Neural crest cell (in vitro differentiated cells): Measurements from ENCODE around the gene NFIA. TPM values are rescaled to one million over a fixed set of nuclear protein-coding genes. Genes with fewer than 3 reads are reported as not detected.

Experiments used
- DNase-seq: peaks from one replicate; pipeline ENCODE4 v3.0.0; 2021; ENCODE audit warnings: low read depth, mixed read lengths, low spot score
- H3K27ac Mint-ChIP-seq: one replicate; pipeline ENCODE4 v1.8.0; 2021; ENCODE audit warnings: mild to moderate bottlenecking, mixed read lengths; ENCODE audit not compliant: unreplicated experiment
- H3K27me3 Mint-ChIP-seq: 2 replicates; pipeline ENCODE4 v1.8.0; 2021; ENCODE audit warnings: low read depth, mild to moderate bottlenecking, mixed read lengths
- H3K36me3 Mint-ChIP-seq: 2 replicates; pipeline ENCODE4 v1.8.0; 2021; ENCODE audit warnings: low read depth, mild to moderate bottlenecking, mixed read lengths
- H3K4me1 Mint-ChIP-seq: 2 replicates; pipeline ENCODE4 v1.8.0; 2021; ENCODE audit warnings: mixed read lengths
- H3K4me3 Mint-ChIP-seq: one replicate; pipeline ENCODE4 v1.8.0; 2021; ENCODE audit warnings: mild to moderate bottlenecking, mixed read lengths
- H3K9me3 Mint-ChIP-seq: 2 replicates; pipeline ENCODE4 v1.8.0; 2021; ENCODE audit warnings: mixed read lengths
- total RNA-seq: library from RNA; stranded (reverse); gene quantifications from 2 replicates; pipeline ENCODE4 v1.2.1, GENCODE V29; 2021
- TF ChIP-seq, protein P1 (sequence below): fragments of 200-600 bp; sonication (generic); conservative IDR thresholded peaks from 2 replicates; pipeline ENCODE4 v1.5.0; 2021; ENCODE audit warnings: antibody characterized with exemption, mild to moderate bottlenecking

NFIA gene
- total RNA-seq, 1 donor from 2014 or later, result 3.4 TPM

DNA sequence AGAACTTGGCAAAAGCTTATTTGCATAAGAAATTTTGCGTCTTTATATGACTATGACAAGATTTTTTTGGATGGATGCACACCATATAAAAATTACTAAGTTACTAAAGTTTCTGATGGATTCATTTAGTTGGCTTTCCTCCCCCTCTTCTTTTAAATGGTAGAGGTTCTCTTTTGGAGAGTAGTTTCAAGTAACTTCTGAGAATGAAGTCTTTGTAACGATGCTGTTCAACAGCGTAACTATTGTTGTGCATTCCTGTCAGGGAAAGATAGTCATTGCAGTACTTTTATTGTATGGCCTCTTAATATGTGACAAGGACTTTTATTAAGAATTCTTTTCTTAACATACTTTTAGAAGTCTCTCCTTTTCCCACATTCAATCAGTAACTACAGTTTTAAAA, 16.0 kb downstream of the NFIA start:
- Mint-ChIP-seq H3K4me1 (peaks cover 21% of the 10 kb centered on the region), H3K9me3 (no peaks in the 10 kb centered on the region), H3K27me3 (peaks cover 69% of the 10 kb centered on the region), H3K27ac (no peak overlapping the region), H3K4me3 (no peak overlapping the region), H3K36me3 (no peaks in the 10 kb centered on the region)
- no peak for DNase-seq
- TF ChIP-seq, protein P1, sequence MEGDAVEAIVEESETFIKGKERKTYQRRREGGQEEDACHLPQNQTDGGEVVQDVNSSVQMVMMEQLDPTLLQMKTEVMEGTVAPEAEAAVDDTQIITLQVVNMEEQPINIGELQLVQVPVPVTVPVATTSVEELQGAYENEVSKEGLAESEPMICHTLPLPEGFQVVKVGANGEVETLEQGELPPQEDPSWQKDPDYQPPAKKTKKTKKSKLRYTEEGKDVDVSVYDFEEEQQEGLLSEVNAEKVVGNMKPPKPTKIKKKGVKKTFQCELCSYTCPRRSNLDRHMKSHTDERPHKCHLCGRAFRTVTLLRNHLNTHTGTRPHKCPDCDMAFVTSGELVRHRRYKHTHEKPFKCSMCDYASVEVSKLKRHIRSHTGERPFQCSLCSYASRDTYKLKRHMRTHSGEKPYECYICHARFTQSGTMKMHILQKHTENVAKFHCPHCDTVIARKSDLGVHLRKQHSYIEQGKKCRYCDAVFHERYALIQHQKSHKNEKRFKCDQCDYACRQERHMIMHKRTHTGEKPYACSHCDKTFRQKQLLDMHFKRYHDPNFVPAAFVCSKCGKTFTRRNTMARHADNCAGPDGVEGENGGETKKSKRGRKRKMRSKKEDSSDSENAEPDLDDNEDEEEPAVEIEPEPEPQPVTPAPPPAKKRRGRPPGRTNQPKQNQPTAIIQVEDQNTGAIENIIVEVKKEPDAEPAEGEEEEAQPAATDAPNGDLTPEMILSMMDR, result no peak

DNA sequence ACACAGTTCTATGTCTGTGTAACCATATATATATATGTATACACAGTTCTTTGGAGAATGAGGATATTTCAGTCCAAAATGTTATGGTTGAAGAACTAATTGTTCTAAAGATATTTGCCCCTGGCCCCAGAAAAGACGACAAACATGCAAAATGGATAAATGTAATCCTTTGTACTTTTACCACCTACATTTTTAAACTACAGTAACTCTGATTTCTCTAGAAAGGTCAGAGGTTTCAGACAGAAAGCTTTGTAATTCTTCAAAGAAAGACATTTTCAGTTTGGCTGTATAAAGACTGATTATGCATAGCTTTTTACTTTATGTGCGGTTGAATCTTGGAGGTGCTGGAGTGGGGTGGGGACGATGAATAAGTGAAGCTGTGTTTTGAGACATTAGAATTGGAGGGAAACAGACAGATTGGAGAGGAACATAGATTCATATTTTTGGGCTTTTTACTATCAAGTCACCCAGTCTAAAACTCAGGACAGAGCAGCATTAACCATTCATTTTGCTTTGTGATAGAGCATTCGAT, 16.6 kb downstream of the NFIA start:
- Mint-ChIP-seq H3K27me3 (peaks cover 69% of the 10 kb centered on the region), H3K9me3 (no peaks in the 10 kb centered on the region), H3K36me3 (no peaks in the 10 kb centered on the region), H3K4me1 (peaks cover 21% of the 10 kb centered on the region), H3K27ac (no peak overlapping the region), H3K4me3 (no peak overlapping the region)
- TF ChIP-seq, protein P1, result no peak
- no peak for DNase-seq

DNA sequence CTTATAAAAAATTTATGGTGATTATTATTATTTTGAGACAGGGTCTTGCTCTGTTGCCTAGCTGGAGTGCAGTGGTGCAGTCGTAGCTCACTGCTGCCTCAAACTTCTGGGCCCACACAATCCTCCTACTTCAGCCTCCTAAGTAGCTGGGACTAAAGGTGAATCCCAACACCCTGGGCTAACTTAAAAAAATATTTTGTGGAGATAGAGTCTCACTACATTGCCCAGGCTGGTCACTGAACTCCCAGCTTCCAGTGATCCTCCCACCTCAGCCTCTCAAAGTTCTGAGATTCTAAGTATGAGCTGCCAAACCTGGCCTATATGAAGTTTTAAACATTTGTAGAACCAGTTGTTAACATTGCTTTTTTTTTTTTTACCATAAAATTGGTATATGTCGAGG, 18.2 kb downstream of the NFIA start:
- no peak for DNase-seq
- no peak overlapping the region for H3K4me3 Mint-ChIP-seq
- TF ChIP-seq, protein P1, result no peak
- peaks cover 21% of the 10 kb centered on the region for H3K4me1 Mint-ChIP-seq
- H3K27me3 Mint-ChIP-seq, result peaks cover 58% of the 10 kb centered on the region
- no peaks in the 10 kb centered on the region for H3K9me3 Mint-ChIP-seq
- no peaks in the 10 kb centered on the region for H3K36me3 Mint-ChIP-seq
- H3K27ac Mint-ChIP-seq, result no peak overlapping the region

DNA sequence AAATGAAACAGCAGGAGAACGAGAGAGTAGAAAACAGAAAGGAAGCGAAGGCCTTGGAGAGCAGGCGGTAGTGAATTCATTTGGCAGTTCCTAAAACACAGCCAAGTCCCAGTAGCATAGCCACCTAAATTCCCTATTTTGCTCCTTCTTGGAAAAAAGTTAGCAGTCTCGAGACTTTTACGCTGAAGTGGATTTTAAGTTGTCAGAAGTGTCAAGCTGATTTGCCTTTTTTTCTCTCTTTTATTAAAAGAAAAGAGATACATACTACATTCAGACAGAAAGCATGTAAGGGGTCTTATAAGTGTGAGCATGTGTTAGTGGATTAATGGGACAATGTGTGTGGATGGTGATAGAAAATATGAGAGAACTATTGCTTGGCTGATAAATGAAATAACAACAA, 19.2 kb downstream of the NFIA start:
- no peak for DNase-seq
- no peak overlapping the region for H3K4me3 Mint-ChIP-seq
- H3K9me3 Mint-ChIP-seq, result no peaks in the 10 kb centered on the region
- H3K27me3 Mint-ChIP-seq, result peaks cover 56% of the 10 kb centered on the region
- H3K4me1 Mint-ChIP-seq, result peaks cover 21% of the 10 kb centered on the region
- H3K27ac Mint-ChIP-seq, result no peak overlapping the region
- TF ChIP-seq, protein P1, result no peak
- no peaks in the 10 kb centered on the region for H3K36me3 Mint-ChIP-seq

DNA sequence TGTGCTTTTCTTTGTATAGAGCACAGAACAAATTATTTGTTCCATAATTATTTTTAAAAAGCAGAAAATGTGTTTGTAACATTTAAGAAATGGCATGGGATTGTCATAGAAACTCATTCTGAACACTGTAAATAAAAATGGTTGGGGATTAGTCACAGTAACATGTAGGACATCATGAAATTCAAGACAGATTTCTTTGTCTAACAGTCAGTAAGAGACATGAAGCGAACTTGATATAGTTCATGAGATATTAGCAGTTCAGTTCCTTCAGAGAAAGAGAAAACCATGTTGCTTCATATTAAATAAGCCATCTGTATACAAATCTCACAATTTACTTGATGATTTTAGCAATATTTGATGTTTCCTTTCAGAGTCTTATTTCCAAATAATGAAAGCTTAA, 19.7 kb downstream of the NFIA start:
- Mint-ChIP-seq H3K4me3 (no peak overlapping the region), H3K27ac (no peak overlapping the region), H3K36me3 (no peaks in the 10 kb centered on the region), H3K4me1 (peaks cover 21% of the 10 kb centered on the region), H3K27me3 (peaks cover 55% of the 10 kb centered on the region), H3K9me3 (no peaks in the 10 kb centered on the region)
- TF ChIP-seq, protein P1, result no peak
- no peak for DNase-seq
